ENCODE measurements around the gene TNNT1.

DNA sequence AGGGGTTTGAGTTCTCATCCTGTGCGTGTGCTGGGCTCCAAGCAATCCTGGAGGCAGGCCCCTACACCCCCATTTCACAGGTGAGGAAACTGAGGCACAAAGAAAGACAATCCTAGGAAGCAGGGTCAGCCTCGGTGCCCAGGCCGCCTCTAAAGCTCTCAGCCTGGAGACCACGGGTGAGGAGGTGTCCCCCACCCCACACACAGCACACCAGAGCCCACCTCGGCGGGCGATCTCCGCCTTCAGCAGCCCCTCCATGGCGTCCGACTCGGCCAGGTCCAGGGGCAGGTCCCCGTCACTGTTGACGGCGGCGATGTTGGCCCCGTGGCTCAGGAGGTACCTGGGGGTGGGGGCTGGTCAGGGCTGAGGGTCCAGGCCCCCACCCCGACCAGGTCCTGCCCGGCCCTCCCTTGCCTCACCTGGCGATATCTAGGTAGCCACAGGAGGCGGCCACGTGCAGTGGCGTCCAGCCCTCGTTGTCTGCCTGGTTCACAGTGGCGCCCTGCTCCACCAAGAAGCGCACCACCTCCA, 36.7 kb downstream of the TNNT1 start:
- TF ChIP-seq, protein P1, sequence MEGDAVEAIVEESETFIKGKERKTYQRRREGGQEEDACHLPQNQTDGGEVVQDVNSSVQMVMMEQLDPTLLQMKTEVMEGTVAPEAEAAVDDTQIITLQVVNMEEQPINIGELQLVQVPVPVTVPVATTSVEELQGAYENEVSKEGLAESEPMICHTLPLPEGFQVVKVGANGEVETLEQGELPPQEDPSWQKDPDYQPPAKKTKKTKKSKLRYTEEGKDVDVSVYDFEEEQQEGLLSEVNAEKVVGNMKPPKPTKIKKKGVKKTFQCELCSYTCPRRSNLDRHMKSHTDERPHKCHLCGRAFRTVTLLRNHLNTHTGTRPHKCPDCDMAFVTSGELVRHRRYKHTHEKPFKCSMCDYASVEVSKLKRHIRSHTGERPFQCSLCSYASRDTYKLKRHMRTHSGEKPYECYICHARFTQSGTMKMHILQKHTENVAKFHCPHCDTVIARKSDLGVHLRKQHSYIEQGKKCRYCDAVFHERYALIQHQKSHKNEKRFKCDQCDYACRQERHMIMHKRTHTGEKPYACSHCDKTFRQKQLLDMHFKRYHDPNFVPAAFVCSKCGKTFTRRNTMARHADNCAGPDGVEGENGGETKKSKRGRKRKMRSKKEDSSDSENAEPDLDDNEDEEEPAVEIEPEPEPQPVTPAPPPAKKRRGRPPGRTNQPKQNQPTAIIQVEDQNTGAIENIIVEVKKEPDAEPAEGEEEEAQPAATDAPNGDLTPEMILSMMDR (IDR thresholded peaks at IDR 0.05), result no peak
- no peak for TF ChIP-seq POLR2A (IDR thresholded peaks at IDR 0.05)

Data from adrenal gland (tissue), 5 donors.